Measurements from ENCODE around the gene RAB22A.

DNA sequence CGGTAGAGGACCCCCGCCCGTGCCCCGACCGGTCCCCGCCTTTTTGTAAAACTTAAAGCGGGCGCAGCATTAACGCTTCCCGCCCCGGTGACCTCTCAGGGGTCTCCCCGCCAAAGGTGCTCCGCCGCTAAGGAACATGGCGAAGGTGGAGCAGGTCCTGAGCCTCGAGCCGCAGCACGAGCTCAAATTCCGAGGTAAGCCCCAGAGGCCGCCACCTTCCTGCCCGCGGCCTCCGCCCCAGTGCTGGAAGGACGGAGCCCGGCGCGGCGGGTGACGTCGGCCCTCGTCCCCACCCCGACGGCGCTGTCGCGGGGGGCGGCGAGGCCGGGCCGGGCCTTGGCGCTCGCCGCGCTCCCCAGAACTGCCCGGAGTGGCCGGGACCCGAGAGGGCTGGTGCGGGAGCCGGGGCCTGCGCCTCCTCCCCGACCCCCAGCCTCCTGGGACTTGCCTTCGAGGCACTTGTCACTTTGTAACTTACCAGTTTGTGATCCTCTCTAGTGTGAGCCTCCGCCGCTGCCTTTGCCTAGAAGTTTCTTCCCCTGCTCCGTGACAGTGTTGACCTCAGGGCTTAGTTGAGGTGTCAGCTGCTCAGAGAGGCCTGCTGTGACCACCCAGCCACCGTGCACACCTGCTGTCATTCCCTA, 79.9 kb downstream of the RAB22A start:
- no peak for TF ChIP-seq EZH2 (IDR thresholded peaks at IDR 0.05; ENCODE audit: borderline replicate concordance, low read length)
- TF ChIP-seq, protein P1, sequence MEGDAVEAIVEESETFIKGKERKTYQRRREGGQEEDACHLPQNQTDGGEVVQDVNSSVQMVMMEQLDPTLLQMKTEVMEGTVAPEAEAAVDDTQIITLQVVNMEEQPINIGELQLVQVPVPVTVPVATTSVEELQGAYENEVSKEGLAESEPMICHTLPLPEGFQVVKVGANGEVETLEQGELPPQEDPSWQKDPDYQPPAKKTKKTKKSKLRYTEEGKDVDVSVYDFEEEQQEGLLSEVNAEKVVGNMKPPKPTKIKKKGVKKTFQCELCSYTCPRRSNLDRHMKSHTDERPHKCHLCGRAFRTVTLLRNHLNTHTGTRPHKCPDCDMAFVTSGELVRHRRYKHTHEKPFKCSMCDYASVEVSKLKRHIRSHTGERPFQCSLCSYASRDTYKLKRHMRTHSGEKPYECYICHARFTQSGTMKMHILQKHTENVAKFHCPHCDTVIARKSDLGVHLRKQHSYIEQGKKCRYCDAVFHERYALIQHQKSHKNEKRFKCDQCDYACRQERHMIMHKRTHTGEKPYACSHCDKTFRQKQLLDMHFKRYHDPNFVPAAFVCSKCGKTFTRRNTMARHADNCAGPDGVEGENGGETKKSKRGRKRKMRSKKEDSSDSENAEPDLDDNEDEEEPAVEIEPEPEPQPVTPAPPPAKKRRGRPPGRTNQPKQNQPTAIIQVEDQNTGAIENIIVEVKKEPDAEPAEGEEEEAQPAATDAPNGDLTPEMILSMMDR (conservative IDR thresholded peaks at IDR 0.05 in 1 of 2, IDR thresholded peaks at IDR 0.05 in 1 of 2; ENCODE audit: extremely low read depth in 1 of 2, insufficient read depth in 1 of 2, low read depth in 1 of 2, low read length in 2 of 2): no peak

Measured in mammary epithelial cell (primary cell).